Vagina (tissue), 2 donors: ENCODE data around the gene EVC.

Source experiments
- POLR2A ChIP-seq, 2 donors: fragments of 450-650 bp; IDR thresholded peaks; one replicate each; pipeline ENCODE4 v1.6.1; 2017; ENCODE audit warnings: antibody characterized with exemption in 2 of 2, mild to moderate bottlenecking in 2 of 2, moderate library complexity in 2 of 2
- POLR2AphosphoS5 ChIP-seq, 2 donors: sonication (generic); formaldehyde crosslinking; IDR thresholded peaks; one replicate each; pipeline ENCODE4 v1.9.0; 2017; ENCODE audit warnings: antibody characterized with exemption in 2 of 2, mild to moderate bottlenecking in 2 of 2, low read depth in 1 of 2; ENCODE audit not compliant: insufficient read depth in 1 of 2
- TF ChIP-seq, protein P1 (sequence below), 3 experiments: fragments of 450-650 bp in 2 of 3; fragments of 200-600 bp in 1 of 3; sonication (generic) in 1 of 3; IDR thresholded peaks; one replicate each; pipeline ENCODE4 v1.5.1; 2017 to 2019; ENCODE audit warnings: antibody characterized with exemption in 3 of 3, mild to moderate bottlenecking in 2 of 3, moderate library complexity in 2 of 3

- no peak for TF ChIP-seq POLR2AphosphoS5 (IDR thresholded peaks at IDR 0.05; ENCODE audit: insufficient read depth in 1 of 2, low read depth in 1 of 2)
- TF ChIP-seq, protein P1, sequence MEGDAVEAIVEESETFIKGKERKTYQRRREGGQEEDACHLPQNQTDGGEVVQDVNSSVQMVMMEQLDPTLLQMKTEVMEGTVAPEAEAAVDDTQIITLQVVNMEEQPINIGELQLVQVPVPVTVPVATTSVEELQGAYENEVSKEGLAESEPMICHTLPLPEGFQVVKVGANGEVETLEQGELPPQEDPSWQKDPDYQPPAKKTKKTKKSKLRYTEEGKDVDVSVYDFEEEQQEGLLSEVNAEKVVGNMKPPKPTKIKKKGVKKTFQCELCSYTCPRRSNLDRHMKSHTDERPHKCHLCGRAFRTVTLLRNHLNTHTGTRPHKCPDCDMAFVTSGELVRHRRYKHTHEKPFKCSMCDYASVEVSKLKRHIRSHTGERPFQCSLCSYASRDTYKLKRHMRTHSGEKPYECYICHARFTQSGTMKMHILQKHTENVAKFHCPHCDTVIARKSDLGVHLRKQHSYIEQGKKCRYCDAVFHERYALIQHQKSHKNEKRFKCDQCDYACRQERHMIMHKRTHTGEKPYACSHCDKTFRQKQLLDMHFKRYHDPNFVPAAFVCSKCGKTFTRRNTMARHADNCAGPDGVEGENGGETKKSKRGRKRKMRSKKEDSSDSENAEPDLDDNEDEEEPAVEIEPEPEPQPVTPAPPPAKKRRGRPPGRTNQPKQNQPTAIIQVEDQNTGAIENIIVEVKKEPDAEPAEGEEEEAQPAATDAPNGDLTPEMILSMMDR (IDR thresholded peaks at IDR 0.05): no peak
- TF ChIP-seq POLR2A (IDR thresholded peaks at IDR 0.05): no peak
These were observed 19.4 kb upstream of the EVC start for GRCh38 chr4:5691491-5692132.
